Measurements from ENCODE around the gene NDUFAF5.

Gene NDUFAF5

DNA sequence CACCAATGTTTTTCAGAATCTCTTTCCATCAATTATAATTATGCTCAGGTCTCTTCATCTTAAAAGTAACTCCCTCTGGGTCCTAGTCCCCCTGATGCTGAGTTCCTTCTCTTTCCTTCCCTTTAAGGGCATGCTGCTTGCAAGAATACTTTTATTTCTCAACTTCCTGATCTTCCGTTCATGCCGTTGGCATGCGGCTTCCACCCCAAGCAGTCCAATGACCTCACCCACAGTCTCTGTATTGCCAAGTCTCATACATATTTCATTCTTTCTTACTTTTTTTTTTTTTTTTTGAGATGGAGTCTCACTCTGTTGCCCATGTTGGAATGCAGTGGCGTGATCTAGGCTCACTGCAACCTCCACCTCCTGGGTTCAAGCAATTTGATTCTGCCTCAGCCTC lies 83.5 kb downstream of the NDUFAF5 start:
- DNase-seq, result peak in 2 of 56 donors; percentile 2 to 22

DNA sequence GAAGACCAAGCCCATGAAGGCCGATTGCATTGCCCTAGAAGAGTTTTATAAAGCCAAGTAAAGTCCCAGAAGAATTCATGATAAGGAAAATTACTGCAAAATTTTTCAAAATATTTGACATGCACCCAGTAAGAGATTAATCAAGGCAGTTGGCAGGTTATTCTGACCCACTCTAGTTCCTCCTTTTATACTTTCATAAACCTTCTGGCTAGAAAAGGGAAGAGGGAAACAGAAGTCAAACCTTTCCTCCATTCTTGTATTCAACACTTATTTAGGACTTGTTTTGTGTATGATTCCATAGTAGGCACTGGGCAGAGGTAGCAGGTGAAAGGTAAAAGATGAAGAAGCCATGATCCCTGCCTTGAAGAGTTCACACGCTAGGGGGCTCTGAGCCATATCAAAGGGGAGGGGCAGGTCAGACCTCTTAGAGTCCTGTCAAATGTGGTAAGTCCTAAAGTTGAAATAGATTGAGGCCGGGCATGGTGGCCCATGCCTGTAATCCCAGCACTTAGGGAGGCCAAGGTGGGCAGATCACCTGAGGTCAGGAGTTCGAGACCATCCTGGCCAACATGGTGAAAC lies 85.4 kb downstream of the NDUFAF5 start:
- DNase-seq, result no peak
